MM.1S (cell line): ENCODE measurements around the gene CASTOR1.

Experiments used
- EZH2phosphoT487 ChIP-seq: fragments of 300-600 bp; sonication (generic); IDR thresholded peaks from 2 replicates; pipeline ENCODE4 v1.6.1; 2018; ENCODE audit warnings: antibody characterized with exemption, low read length
- TF ChIP-seq, protein P1 (sequence below): fragments of 300-600 bp; sonication (generic); IDR thresholded peaks from 2 replicates; pipeline ENCODE4 v1.5.1; 2016; ENCODE audit warnings: antibody characterized with exemption, low read length, mixed read lengths

DNA sequence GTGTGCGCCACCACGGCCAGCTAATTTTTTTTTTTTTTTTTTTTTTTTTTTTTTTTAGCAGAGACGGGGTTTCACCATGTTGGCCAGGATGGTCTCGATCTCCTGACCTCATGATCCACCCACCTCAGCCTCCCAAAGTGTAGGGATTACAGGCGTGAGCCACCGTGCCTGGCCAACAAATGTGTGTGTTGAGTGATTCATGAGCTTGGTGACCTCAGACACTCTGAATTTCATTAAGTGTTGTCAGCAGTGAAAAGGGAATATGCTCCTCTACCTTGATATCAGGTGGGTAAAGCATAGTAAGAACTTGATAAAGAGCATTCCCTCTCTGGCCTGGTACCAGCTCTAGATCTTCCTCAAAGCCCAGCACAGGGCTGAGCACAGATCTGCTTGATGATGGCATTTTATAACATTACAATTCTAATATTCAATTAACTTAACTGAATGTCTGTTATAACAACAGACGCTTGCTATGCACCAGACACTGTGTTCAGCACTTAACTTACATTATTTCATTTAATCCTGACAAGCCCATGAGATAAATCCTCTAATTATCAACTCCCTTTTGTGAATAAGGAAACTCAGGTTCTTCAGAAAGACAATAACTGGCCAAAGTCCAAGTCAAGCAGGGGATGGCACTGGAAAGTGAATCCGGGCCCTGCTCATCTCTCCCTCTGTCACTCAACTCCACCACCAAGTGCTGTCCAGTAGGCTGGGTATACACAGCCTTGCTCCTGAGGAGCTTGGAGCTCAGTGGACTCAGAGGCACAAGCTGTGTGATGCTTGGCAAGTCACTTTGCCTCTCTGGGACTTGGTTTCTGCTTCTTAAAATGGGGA lies 24.4 kb upstream of the CASTOR1 start:
- TF ChIP-seq, protein P1, sequence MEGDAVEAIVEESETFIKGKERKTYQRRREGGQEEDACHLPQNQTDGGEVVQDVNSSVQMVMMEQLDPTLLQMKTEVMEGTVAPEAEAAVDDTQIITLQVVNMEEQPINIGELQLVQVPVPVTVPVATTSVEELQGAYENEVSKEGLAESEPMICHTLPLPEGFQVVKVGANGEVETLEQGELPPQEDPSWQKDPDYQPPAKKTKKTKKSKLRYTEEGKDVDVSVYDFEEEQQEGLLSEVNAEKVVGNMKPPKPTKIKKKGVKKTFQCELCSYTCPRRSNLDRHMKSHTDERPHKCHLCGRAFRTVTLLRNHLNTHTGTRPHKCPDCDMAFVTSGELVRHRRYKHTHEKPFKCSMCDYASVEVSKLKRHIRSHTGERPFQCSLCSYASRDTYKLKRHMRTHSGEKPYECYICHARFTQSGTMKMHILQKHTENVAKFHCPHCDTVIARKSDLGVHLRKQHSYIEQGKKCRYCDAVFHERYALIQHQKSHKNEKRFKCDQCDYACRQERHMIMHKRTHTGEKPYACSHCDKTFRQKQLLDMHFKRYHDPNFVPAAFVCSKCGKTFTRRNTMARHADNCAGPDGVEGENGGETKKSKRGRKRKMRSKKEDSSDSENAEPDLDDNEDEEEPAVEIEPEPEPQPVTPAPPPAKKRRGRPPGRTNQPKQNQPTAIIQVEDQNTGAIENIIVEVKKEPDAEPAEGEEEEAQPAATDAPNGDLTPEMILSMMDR, result no peak
- TF ChIP-seq EZH2phosphoT487, result no peak
